AG10803 (cell line): Measurements from ENCODE around the gene YAP1.

Experiments
- DNase-seq: peaks from one replicate; pipeline ENCODE4 v3.0.0; 2010; ENCODE audit warnings: low read depth
- H3K4me3 ChIP-seq: 2 replicates; pipeline ENCODE4 v1.5.1; 2011; ENCODE audit warnings: mild to moderate bottlenecking, low read length, control low read depth
- TF ChIP-seq, protein P1 (sequence below): conservative IDR thresholded peaks from 2 replicates; pipeline ENCODE4 v1.5.1; 2011; ENCODE audit warnings: mild to moderate bottlenecking, low read length, control low read depth, inconsistent platforms

The YAP1 gene

GRCh38 chr11:102138223-102138622 is 28.0 kb downstream of the YAP1 start:
- DNase-seq: no peak
- TF ChIP-seq, protein P1, sequence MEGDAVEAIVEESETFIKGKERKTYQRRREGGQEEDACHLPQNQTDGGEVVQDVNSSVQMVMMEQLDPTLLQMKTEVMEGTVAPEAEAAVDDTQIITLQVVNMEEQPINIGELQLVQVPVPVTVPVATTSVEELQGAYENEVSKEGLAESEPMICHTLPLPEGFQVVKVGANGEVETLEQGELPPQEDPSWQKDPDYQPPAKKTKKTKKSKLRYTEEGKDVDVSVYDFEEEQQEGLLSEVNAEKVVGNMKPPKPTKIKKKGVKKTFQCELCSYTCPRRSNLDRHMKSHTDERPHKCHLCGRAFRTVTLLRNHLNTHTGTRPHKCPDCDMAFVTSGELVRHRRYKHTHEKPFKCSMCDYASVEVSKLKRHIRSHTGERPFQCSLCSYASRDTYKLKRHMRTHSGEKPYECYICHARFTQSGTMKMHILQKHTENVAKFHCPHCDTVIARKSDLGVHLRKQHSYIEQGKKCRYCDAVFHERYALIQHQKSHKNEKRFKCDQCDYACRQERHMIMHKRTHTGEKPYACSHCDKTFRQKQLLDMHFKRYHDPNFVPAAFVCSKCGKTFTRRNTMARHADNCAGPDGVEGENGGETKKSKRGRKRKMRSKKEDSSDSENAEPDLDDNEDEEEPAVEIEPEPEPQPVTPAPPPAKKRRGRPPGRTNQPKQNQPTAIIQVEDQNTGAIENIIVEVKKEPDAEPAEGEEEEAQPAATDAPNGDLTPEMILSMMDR: no peak
- H3K4me3 ChIP-seq: no peak overlapping the region

DNA sequence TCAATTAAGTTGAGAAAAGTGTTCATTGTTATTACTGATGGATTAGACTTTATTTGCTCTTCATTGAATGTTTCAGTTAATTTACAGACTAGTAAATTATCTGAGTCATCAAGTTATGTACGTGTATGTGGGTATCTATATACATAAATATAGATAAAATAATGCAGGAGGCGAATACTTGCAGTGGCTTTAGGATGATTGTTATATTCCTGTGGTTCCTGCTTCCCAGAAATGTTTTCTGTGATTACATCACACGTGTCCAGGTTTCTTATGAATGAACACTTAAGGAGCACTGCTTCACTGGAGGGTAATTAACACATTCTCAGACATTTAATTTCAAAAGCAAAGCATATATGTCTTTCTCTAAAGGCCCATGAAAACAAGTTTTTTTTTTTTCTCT is 28.4 kb downstream of the YAP1 start:
- peak; percentile 89 for DNase-seq
- H3K4me3 ChIP-seq: no peak overlapping the region
- TF ChIP-seq, protein P1: no peak

DNA sequence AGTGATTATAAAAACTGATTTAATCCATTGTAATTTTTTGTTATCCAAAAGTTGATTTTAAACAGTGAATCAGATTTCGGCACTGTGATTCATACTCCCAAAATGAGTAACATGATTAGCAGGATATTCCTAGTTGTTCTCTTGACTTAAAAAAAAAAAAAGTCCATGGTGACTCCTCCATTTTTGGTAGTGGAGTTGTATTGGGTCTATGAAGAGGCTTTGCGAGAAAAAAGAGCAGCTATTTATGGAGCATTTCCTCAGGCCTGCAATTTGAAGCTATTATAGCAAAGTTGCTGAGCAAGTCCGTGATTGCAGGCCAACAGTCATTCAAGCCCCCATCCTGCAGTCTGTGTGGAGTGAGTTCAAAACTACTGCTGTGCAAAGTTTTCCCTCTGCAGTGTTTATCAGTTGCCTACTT is 28.8 kb downstream of the YAP1 start:
- peak overlapping the region; percentile 7; the same call in 1 of the 2 replicates for H3K4me3 ChIP-seq
- DNase-seq: peak; percentile 82
- TF ChIP-seq, protein P1: no peak

GRCh38 chr11:102142333-102142732 is 32.1 kb downstream of the YAP1 start:
- H3K4me3 ChIP-seq: no peak overlapping the region
- DNase-seq: peak; percentile 68
- TF ChIP-seq, protein P1: no peak

GRCh38 chr11:102143867-102144266 is 33.6 kb downstream of the YAP1 start:
- TF ChIP-seq, protein P1: no peak
- DNase-seq: no peak
- H3K4me3 ChIP-seq: no peak overlapping the region

DNA sequence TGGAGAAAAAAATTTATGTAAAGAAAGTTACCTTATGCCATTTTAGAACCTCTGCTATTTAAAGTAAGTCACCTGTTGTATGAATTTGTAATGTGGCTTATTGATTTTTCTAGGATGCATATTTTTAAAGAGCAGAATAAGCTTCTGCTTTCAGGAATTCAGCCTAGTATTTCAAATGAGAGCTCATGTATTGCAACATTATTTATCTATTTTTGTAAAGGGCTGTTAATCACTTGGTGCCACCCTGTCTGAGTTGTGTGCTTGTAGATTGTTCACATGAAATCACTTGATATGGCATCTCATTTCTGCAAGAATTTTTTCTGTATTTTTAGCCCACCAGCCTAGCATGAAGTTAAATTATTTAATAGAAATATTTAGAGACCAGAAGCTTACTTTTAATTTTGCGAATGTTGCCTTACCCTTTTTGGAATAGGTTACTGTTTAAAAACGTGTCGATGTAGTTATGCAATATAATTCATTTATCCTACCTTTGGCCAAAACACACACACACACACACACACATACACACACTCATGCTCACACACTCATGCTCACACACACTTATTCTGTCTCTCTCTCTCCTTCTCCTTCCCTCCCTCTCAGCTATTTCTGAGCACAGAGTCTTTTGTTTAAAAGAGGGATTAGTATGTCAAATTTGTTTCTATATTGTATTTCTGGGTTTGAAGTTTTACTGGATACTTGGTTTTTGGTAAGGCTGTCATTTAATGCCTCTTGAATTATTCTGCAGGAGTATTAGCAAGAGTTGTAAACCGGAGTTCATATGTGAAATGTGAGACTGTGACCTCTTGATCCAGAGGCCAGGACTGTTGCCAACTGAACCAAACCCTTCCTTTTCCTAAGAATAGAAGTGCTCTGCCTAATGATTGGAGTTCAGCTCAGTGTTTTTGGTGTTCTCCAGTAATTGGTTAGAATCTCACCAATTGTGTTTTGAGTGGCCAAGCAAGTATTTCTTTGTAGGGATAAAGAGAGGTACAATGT is 34.4 kb downstream of the YAP1 start:
- DNase-seq: peak; percentile 43
- H3K4me3 ChIP-seq: no peak overlapping the region

More for the DNA sequence above, 34.4 kb downstream of the YAP1 start:
- TF ChIP-seq, protein P1: no peak
